HCEC 1CT (cell line): ENCODE measurements around the gene GPR68.

ENCODE experiments used
- DNase-seq: peaks from one replicate; pipeline ENCODE4 v3.0.0-alpha.2; 2017

The GPR68 gene

GRCh38 chr14:91244501-91244901 lies at the start of gene GPR68:
Gene GPR68 (minus strand): TSS chr14:91244704. CDS start chr14:91235050, 9,654 bp downstream.
- DNase-seq, result peak; percentile 56

- no peak for DNase-seq
Observed at GRCh38 chr14:91294153-91294552, 49.6 kb upstream of the GPR68 start.

GRCh38 chr14:91293281-91293680 lies 48.8 kb upstream of the GPR68 start:
- DNase-seq, result no peak

GRCh38 chr14:91292491-91292890 lies 48.0 kb upstream of the GPR68 start:
- no peak for DNase-seq

- DNase-seq, result no peak
Observed at GRCh38 chr14:91291786-91292405, 47.4 kb upstream of the GPR68 start.

- DNase-seq, result no peak
Observed at GRCh38 chr14:91290986-91291385, 46.5 kb upstream of the GPR68 start.

GRCh38 chr14:91289464-91289863 lies 45.0 kb upstream of the GPR68 start:
- no peak for DNase-seq

- no peak for DNase-seq
Observed at GRCh38 chr14:91288876-91289275, 44.4 kb upstream of the GPR68 start.

- peak; percentile 49 for DNase-seq
Observed at GRCh38 chr14:91286530-91286937, 42.0 kb upstream of the GPR68 start.

GRCh38 chr14:91284791-91285548 lies 40.5 kb upstream of the GPR68 start:
- DNase-seq, result no peak

GRCh38 chr14:91284146-91284790 lies 39.8 kb upstream of the GPR68 start:
- DNase-seq, result peak; percentile 71

- DNase-seq, result no peak
Observed at GRCh38 chr14:91283666-91284065, 39.2 kb upstream of the GPR68 start.

GRCh38 chr14:91282954-91283645 lies 38.6 kb upstream of the GPR68 start:
- DNase-seq, result no peak

- DNase-seq, result no peak
Observed at GRCh38 chr14:91281346-91281745, 36.8 kb upstream of the GPR68 start.

GRCh38 chr14:91280129-91280528 lies 35.6 kb upstream of the GPR68 start:
- DNase-seq, result no peak

- DNase-seq, result no peak
Observed at GRCh38 chr14:91279354-91279753, 34.9 kb upstream of the GPR68 start.

- DNase-seq, result no peak
Observed at GRCh38 chr14:91278383-91278715, 33.8 kb upstream of the GPR68 start.

GRCh38 chr14:91277546-91278382 lies 33.3 kb upstream of the GPR68 start:
- DNase-seq, result no peak

- no peak for DNase-seq
Observed at GRCh38 chr14:91274796-91275195, 30.3 kb upstream of the GPR68 start.

GRCh38 chr14:91273885-91274273 lies 29.4 kb upstream of the GPR68 start:
- DNase-seq, result no peak

- DNase-seq, result no peak
Observed at GRCh38 chr14:91273273-91273884, 28.9 kb upstream of the GPR68 start.
